B cell (primary cell): ENCODE results near the gene FTO. TPM values are rescaled to one million over a fixed set of nuclear protein-coding genes. Genes with fewer than 3 reads are reported as not detected.

Experiments used
- ATAC-seq: fragments of 200-7000 bp; cut with Tn5 transposase; one replicate; pipeline ENCODE4 v1.10.0; 2021; ENCODE audit warnings: low read depth, mild to moderate bottlenecking, moderate number of reproducible peaks, moderate library complexity
- CTCF ChIA-PET: fragments of 350-600 bp; sonication (Branson Sonifier 250); formaldehyde crosslinking; loops from one replicate; lab custom pipeline; 2021; ENCODE audit warnings: antibody characterized with exemption, inconsistent platforms; lab: Charles Lee
- POLR2A ChIA-PET: fragments of 350-600 bp; sonication (Branson Sonifier 250); formaldehyde crosslinking; loops from one replicate; lab custom pipeline; 2021; ENCODE audit warnings: antibody characterized with exemption; lab: Charles Lee
- DNase-seq: peaks from one replicate; pipeline ENCODE4 v3.0.0; 2013
- H2AFZ ChIP-seq: 2 replicates; pipeline ENCODE4 v1.6.1; 2012; ENCODE audit warnings: mild to moderate bottlenecking, low read depth, low read length; ENCODE audit not compliant: insufficient read depth, poor library complexity, severe bottlenecking
- H3K27ac ChIP-seq, 2 donors: 1 replicate in 1 of 2; 2 replicates in 1 of 2; pipeline ENCODE4 v1.5.1; 2012 to 2013; ENCODE audit warnings: low read length in 2 of 2, mild to moderate bottlenecking in 2 of 2, moderate library complexity in 1 of 2
- H3K27me3 ChIP-seq, 4 experiments: fragments of 200-600 bp in 1 of 4; sonication (generic) in 1 of 4; replicated peaks in 1 of 4; 1 replicate in 2 of 4; 2 replicates in 2 of 4; pipeline versions ENCODE4 v1.6.1 to v1.7.0; 2013 to 2016; ENCODE audit warnings: low read length in 3 of 4, mild to moderate bottlenecking in 2 of 4, mixed read lengths in 1 of 4, moderate library complexity in 1 of 4; ENCODE audit not compliant: insufficient read depth in 4 of 4, control insufficient read depth in 3 of 4; ENCODE audit errors: control extremely low read depth in 1 of 4
- H3K36me3 ChIP-seq, 2 experiments: replicated peaks in 1 of 2; 1 replicate in 1 of 2; 2 replicates in 1 of 2; pipeline versions ENCODE4 v1.6.1 to v1.7.1; 2013; ENCODE audit warnings: low read length in 1 of 2; ENCODE audit not compliant: insufficient read depth in 2 of 2, control insufficient read depth in 1 of 2; ENCODE audit errors: control extremely low read depth in 1 of 2, extremely low read depth in 1 of 2
- H3K4me1 ChIP-seq, 2 donors: fragments of 200-600 bp in 1 of 2; sonication (generic) in 1 of 2; 1 replicate in 1 of 2; 2 replicates in 1 of 2; pipeline versions ENCODE4 v1.5.1 to v1.6.1; 2013 to 2017; ENCODE audit warnings: low read length in 2 of 2; ENCODE audit not compliant: control insufficient read depth in 2 of 2, insufficient read depth in 2 of 2
- H3K4me2 ChIP-seq: replicated peaks from 2 replicates; pipeline ENCODE3; 2012; ENCODE audit warnings: mild to moderate bottlenecking, low read depth, low read length; ENCODE audit not compliant: poor library complexity, severe bottlenecking
- H3K4me3 ChIP-seq, 5 experiments: fragments of 200-600 bp in 1 of 5; sonication (generic) in 1 of 5; 1 replicate in 3 of 5; 2 replicates in 2 of 5; pipeline versions ENCODE4 v1.5.1 to v1.7.0; 2011 to 2016; ENCODE audit warnings: low read length in 4 of 5, mild to moderate bottlenecking in 4 of 5, low read depth in 2 of 5, control low read depth in 1 of 5, moderate library complexity in 1 of 5; ENCODE audit not compliant: insufficient read depth in 1 of 5; ENCODE audit errors: control extremely low read depth in 1 of 5, extremely low read depth in 1 of 5
- H3K79me2 ChIP-seq: fragments of 200-600 bp; sonication (generic); one replicate; pipeline ENCODE4 v1.6.0; 2016; ENCODE audit warnings: low read length; ENCODE audit not compliant: control insufficient read depth, insufficient read depth
- H3K9ac ChIP-seq: fragments of 200-600 bp; sonication (generic); 2 replicates; pipeline ENCODE4 v1.6.1; 2017; ENCODE audit warnings: mild to moderate bottlenecking, low read length, moderate library complexity
- H3K9me3 ChIP-seq, 3 donors: one replicate each; pipeline versions ENCODE4 v1.6.1 to v1.7.1; 2013; ENCODE audit warnings: low read length in 2 of 3; ENCODE audit not compliant: control insufficient read depth in 2 of 3, insufficient read depth in 1 of 3; ENCODE audit errors: control extremely low read depth in 1 of 3
- H4K20me1 ChIP-seq: 2 replicates; pipeline ENCODE4 v1.6.0; 2012; ENCODE audit warnings: mild to moderate bottlenecking, low read length; ENCODE audit not compliant: insufficient read depth, control insufficient read depth, poor library complexity, severe bottlenecking
- H3K27ac Mint-ChIP-seq: one replicate; pipeline ENCODE4 v1.8.0; 2021; ENCODE audit warnings: mixed read lengths
- H3K27me3 Mint-ChIP-seq: one replicate; pipeline ENCODE4 v1.8.0; 2021; ENCODE audit warnings: mixed read lengths
- H3K4me1 Mint-ChIP-seq: one replicate; pipeline ENCODE4 v1.8.0; 2021; ENCODE audit warnings: mixed read lengths
- H3K4me3 Mint-ChIP-seq: one replicate; pipeline ENCODE4 v1.8.0; 2021; ENCODE audit warnings: mixed read lengths
- H3K9me3 Mint-ChIP-seq: one replicate; pipeline ENCODE4 v1.8.0; 2022; ENCODE audit warnings: mixed read lengths; ENCODE audit not compliant: insufficient read depth
- EZH2 ChIP-seq: IDR thresholded peaks from 2 replicates; pipeline ENCODE4 v1.6.1; 2012; ENCODE audit warnings: borderline replicate concordance, low read depth, mild to moderate bottlenecking, moderate library complexity, low read length; ENCODE audit not compliant: insufficient read depth, poor library complexity, severe bottlenecking
- WGBS: methylation state at CpG from one replicate; pipeline ENCODE4 v1.1.5; 2013; ENCODE audit warnings: missing lambda C conversion rate; ENCODE audit not compliant: insufficient coverage; 5-methylcytosine and 5-hydroxymethylcytosine counted together
- intact Hi-C: fragments of 100-400 bp; cut with micrococcal nuclease; formaldehyde crosslinking; loops from one replicate; pipeline ENCODE4 v1.10.0; 2022
- polyA plus RNA-seq: library from polyadenylated mRNA; depleted of rRNA; stranded (reverse); fragments of >200 nt; gene quantifications from 2 replicates; pipeline ENCODE4 v1.2.3, GENCODE V29; 2012
- total RNA-seq, 2 donors: library from RNA; stranded (reverse); fragments of 120-200 nt in 1 of 2; gene quantifications; 1 replicate in 1 of 2; 2 replicates in 1 of 2; pipeline versions ENCODE4 v1.2.3 to v1.2.4, GENCODE V29; 2013 to 2022
- TF ChIP-seq, protein P1 (sequence below): fragments of 200-600 bp; IDR thresholded peaks from one replicate; pipeline ENCODE4 v1.8.0; 2022; ENCODE audit warnings: antibody characterized with exemption, mild to moderate bottlenecking

The FTO gene
- total and polyA plus RNA-seq, 2 donors (not counting 1 experiment from before 2014, with no cell fraction given), result 26.5 to 68.5 TPM

GRCh38 chr16:53690771-53691170 is 13.2 kb upstream of the FTO start:
- intact Hi-C loops, result no loop called here

GRCh38 chr16:53692146-53692545 is 11.8 kb upstream of the FTO start:
- H3K27ac Mint-ChIP-seq, result no peak overlapping the region
- WGBS, result no CpG with 5 or more reads among the region's 5 CpGs

More at GRCh38 chr16:53690771-53691170, 13.2 kb upstream of the FTO start:
- TF ChIP-seq EZH2, result no peak
- TF ChIP-seq, protein P1, sequence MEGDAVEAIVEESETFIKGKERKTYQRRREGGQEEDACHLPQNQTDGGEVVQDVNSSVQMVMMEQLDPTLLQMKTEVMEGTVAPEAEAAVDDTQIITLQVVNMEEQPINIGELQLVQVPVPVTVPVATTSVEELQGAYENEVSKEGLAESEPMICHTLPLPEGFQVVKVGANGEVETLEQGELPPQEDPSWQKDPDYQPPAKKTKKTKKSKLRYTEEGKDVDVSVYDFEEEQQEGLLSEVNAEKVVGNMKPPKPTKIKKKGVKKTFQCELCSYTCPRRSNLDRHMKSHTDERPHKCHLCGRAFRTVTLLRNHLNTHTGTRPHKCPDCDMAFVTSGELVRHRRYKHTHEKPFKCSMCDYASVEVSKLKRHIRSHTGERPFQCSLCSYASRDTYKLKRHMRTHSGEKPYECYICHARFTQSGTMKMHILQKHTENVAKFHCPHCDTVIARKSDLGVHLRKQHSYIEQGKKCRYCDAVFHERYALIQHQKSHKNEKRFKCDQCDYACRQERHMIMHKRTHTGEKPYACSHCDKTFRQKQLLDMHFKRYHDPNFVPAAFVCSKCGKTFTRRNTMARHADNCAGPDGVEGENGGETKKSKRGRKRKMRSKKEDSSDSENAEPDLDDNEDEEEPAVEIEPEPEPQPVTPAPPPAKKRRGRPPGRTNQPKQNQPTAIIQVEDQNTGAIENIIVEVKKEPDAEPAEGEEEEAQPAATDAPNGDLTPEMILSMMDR, result no peak
- Mint-ChIP-seq H3K27me3 (no peaks in the 10 kb centered on the region), H3K4me3 (no peak overlapping the region), H3K4me1 (no peaks in the 10 kb centered on the region), H3K27ac (no peak overlapping the region), H3K9me3 (no peaks in the 10 kb centered on the region)
- Histone ChIP-seq H3K4me3 (no peak overlapping the region), H3K27ac (no peak overlapping the region), H3K4me2 (no peak overlapping the region), H3K4me1 (no peaks in the 10 kb centered on the region), H2AFZ (no peak overlapping the region), H3K27me3 (no peaks in the 10 kb centered on the region), H3K36me3 (peaks cover 0 to 2% of the 10 kb centered on the region in 2 experiments), H4K20me1 (no peaks in the 10 kb centered on the region), H3K9me3 (peaks cover 0 to 1% (median 0%) of the 10 kb centered on the region in 3 donors), H3K9ac (no peak overlapping the region), H3K79me2 (no peaks in the 10 kb centered on the region)
- ChIA-PET POLR2A (interaction anchor here (0.5 kb wide), 1 partner anchor 13 kb away, joined by 3 read pairs; the partner anchor contains the start of genes FTO and RPGRIP1L), CTCF (no interaction called here)
- ATAC-seq (no peak), DNase-seq (no peak)
- WGBS, result no CpG with 5 or more reads among the region's 2 CpGs

More at GRCh38 chr16:53692146-53692545, 11.8 kb upstream of the FTO start:
- no peaks in the 10 kb centered on the region for H3K27me3 ChIP-seq
- no peaks in the 10 kb centered on the region for H3K4me1 ChIP-seq
- ATAC-seq (no peak), DNase-seq (no peak)
- TF ChIP-seq, protein P1, result no peak
- TF ChIP-seq EZH2, result no peak
- Mint-ChIP-seq H3K9me3 (no peaks in the 10 kb centered on the region), H3K27me3 (no peaks in the 10 kb centered on the region), H3K4me1 (no peaks in the 10 kb centered on the region), H3K4me3 (no peak overlapping the region)
- no peak overlapping the region for H3K27ac ChIP-seq
- peaks cover 0 to 3% (median 0%) of the 10 kb centered on the region in 3 donors for H3K9me3 ChIP-seq
- ChIA-PET POLR2A (no interaction called here), CTCF (no interaction called here)
- H2AFZ ChIP-seq, result no peak overlapping the region
- intact Hi-C loops, result no loop called here
- no peaks in the 10 kb centered on the region for H3K36me3 ChIP-seq
- H4K20me1 ChIP-seq, result no peaks in the 10 kb centered on the region
- H3K4me3 ChIP-seq, result no peak overlapping the region
- H3K9ac ChIP-seq, result no peak overlapping the region
- no peaks in the 10 kb centered on the region for H3K79me2 ChIP-seq
- H3K4me2 ChIP-seq, result no peak overlapping the region
